Stimulated activated CD4-positive, alpha-beta T cell treated with anti-CD3 and anti-CD28 coated beads, Interleukin-15, amount 100 ng/mL, for 1 hour (primary cell): ENCODE data around the gene ARIH1.

Experiments used
- DNase-seq, 2 donors: peaks; one replicate each; pipeline ENCODE4 v3.0.0-alpha.2; 2020; ENCODE audit warnings: low read depth in 1 of 2, low spot score in 1 of 2

Gene ARIH1

GRCh38 chr15:72536506-72536905 lies 62.4 kb downstream of the ARIH1 start:
- no peak for DNase-seq

GRCh38 chr15:72538931-72539330 lies 64.8 kb downstream of the ARIH1 start:
- DNase-seq, result no peak

- DNase-seq, result no peak
These were observed 66.6 kb downstream of the ARIH1 start for GRCh38 chr15:72540606-72541237.

DNA sequence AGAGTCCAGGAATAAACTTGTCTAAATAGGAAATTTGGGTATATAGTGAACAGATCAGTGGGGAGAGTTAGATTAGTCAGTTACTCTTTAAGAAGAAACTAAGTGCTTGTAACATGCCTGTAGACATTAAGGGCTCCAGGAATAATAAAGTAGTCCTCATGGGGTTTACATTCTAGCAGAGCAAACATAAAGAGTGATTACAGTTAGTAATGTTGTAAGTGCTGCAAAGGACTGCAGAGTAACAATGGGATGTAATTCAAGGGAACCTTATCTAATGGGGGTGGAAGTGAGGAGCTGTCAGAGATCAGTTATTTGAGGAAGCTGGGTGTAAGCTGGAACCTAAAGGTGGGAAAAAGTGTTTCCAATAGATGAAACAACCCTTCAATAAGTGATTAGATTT lies 67.5 kb downstream of the ARIH1 start:
- DNase-seq, result no peak

DNA sequence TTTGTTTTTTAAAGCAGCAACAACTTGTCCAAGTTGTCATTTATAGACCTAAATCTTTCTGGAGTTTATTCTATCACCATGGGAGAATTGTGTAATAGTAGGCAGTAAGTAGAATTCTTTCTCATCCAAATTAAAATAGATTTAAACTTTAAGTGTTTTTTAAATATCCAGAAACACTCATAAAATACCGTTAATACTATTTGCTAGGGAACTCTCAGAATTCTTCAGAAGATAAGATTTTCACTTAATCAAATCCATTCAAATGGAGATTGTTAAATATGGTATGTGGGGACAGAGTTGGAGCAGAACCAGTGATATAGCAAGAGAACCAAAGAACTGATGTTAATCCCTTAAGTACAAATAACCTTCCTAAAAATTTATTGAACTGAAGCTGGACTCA lies 71.0 kb downstream of the ARIH1 start:
- DNase-seq, result no peak

GRCh38 chr15:72554471-72555425 lies 80.6 kb downstream of the ARIH1 start:
- DNase-seq, result peak in 1 of 2 donors; percentile 3

GRCh38 chr15:72559781-72560180 lies 85.7 kb downstream of the ARIH1 start:
- DNase-seq, result no peak

- DNase-seq, result no peak
These were observed 86.3 kb downstream of the ARIH1 start for GRCh38 chr15:72560458-72560857.

DNA sequence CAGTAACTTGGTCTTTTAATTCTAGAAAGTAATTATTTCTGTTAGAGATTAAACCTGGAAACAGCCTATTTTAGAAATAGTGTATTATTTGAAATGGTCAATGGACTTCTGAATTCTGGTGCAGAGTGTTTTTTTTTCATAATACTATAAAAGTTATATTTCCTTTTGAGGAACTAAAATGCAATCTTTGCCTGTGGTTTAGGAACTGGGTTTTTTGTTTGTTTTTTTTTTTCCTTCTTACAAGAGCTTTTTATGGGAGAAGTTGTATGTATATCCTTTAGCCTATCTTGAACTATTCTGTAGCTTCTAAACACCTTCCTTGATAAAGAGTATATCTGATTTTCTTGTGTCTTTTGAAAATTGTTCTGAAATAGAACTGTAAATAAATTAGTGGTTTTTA lies 88.3 kb downstream of the ARIH1 start:
- DNase-seq, result no peak

- no peak for DNase-seq
These were observed 88.7 kb downstream of the ARIH1 start for GRCh38 chr15:72562878-72563277.

DNA sequence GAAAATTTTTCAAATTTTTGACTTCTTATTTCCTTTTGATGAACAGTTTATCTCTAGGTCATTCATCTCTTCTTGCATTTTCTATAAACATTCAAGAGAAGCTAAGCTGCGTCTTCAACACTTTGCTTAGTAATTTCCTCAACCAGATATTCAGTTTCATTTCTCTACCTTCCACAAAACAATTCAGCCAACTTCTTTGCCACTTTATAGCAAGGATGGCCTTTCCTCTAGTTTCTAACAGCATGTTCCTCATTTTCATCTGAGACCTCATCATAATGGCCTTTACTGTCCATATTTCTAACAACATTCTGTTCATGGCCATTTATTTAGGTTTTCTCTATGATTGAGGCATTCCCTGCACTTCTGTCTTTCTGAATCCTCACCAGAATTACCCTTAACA lies 90.0 kb downstream of the ARIH1 start:
- DNase-seq, result no peak

DNA sequence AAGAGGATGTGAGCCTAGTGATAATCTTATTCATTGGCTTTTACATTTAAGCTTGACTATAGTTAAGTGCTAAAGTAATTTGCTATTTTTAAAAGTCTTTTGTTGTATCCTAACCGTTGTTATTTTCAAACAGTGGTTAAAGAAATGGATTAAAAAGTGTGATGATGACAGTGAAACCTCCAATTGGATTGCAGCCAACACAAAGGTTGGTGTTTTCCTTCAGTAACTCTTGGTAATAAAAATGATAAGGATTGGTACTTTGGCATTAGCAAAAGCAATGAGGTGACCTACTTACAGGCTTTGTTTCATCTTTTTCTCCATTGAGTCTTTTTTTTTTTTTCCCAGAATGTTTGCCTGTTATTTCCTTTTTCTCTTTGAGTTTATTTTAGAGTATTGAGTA lies 92.8 kb downstream of the ARIH1 start:
- DNase-seq, result no peak

DNA sequence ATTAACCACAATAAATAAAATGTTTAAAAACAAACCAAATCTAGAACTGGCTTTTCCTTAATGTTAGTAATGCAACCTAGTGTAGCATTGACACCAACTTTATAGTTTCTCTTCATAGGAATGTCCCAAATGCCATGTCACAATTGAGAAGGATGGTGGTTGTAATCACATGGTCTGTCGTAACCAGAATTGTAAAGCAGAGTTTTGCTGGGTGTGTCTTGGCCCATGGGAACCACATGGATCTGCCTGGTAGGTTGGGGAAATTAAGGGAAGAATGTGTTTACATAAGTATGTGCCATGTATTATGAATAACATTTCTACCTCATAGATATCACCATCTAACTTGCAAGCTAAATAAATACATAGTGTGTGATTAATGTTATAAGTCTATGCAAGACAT lies 95.9 kb downstream of the ARIH1 start:
- DNase-seq, result no peak

DNA sequence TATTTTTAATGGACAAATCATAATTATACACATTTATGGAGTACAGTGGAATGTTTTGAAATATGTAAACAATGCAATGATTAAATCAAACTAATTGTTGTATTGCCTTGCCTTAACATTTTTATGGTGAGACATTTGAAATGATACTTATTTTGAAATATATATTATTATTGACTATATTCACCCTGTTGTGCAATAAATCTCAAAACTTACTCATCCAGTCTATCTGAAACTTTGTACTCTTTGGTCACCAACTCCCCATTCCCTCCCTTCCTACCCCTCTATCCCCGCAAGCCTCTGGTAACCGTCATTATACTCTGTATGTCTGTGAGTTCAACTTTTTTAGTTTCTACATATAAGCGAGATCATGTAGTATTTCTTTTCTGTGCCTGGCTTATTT lies 105.7 kb downstream of the ARIH1 start:
- no peak for DNase-seq

DNA sequence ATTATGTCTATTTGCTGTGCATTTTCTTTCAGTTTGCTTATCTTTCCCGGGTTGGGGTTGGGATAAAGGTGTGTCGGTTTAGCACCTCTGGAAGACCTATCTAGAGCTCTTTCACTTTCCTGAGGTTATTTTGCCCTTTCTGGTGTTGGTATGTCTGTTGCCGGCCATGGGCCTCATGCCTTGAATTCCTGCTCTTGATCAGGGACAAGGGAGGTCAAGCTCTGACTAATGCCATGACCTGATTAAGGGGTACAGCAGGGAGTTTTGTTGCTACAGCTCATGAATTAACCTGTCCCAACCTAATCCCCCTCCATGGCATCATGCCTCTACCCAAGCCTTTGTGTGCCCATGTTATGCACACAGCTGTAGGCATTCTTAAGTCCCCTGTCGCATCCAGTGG lies 109.9 kb downstream of the ARIH1 start:
- DNase-seq, result no peak

DNA sequence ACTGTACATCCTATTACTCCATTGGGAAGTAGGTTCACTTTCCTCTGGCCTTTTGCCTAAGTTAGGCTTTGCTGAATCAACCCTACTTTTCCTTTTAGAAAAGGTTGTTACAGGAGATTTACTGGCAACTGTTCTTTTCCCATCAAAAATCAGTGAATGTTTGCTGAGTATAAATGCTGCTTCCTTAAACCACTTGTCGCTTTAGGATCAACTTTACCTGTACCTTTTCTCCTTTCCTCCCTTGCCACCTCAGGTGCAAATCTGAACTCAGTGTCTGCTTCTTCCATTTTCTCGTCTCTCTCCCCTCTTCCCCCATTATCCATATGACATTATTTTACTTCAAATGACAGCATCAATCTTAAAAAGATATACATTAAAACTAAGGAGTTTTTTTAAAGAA lies 110.9 kb downstream of the ARIH1 start:
- no peak for DNase-seq

DNA sequence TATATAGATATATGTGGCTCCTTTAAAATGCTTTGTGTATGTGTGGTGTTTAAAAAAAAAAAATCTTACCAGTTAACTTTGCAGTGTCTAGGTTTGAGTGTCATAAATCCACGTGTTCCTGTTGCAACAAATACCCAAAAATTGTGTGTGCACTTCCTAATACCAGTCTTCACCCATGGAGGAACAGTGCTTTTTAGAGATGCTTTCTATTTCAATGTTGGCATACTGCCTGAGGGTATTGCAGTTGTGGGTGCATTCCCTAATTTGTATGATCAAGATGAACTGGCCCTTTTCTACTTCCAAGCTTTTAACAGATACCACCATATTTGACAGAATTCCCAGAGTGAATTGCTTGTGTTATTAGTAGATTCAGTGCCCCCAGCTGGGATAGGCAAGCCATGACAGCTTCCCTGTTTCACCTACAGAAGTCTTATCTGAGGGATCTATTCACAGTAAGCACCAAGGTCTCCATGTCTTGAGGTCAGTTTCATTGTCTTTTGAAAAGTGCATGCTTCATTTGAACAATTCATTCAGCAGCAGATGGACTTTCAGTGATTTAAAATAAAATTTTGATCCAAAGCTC lies 111.4 kb downstream of the ARIH1 start:
- no peak for DNase-seq

DNA sequence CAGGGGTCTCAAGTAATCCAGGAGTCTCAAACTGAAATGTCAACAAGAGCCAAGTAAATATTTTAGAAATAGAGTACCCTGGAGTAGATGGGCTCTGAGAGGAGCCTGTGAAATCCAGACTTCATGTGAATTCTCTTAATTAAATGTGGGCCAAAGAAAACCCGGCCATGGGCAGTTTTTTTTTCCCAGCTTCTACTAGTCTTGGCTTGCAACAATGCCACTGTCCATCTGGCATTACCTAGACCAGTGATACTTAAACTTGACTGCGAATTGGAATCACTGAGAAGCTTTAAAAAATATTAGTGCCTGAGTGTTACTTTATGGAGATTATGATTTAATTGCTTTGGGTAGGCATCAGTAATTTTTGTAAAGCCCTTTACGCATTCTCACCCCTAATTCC lies 114.0 kb downstream of the ARIH1 start:
- no peak for DNase-seq

GRCh38 chr15:72590427-72590826 lies 116.3 kb downstream of the ARIH1 start:
- no peak for DNase-seq

DNA sequence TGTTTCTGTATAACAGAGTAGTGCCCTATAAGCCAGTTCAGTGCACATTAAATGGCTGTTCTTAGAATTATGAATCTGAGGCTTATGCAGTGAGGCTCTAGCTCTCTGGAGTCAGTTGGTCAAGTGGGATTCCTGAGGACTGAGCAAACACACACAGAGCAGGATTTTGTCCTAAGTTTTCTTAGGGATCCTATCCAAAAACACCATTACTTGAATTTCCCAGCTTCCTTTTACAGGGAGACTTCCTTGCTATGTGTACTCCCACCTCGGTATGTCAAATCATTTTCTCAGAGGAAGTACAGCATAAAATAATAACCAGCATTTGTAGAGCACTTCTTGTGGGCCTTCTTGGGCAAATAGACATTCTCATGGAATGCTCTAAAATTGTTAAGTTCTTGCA lies 117.2 kb downstream of the ARIH1 start:
- DNase-seq, result no peak

- no peak for DNase-seq
These were observed 118.0 kb downstream of the ARIH1 start for GRCh38 chr15:72592097-72592496.

DNA sequence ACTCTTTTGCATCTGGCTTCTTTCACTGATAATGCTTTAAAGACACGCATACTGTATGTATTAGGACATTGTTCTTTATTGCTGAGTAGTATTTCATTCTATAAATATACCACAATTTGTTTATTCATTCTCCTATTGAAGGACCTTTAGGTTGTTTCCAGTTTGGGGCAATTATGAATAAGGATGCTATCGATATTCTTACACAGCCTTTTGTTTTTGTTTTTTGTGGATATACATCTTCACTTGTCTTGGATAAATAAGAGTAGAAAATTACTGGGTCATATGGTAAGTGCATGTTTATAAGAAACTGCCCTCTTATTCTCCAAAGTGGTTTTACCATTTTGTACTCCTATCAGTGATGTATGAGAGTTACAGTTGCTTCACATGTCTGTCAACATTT lies 118.5 kb downstream of the ARIH1 start:
- no peak for DNase-seq
